ENCODE data around the gene RBM33.

The RBM33 gene

GRCh38 chr7:155647302-155647701, 2.8 kb downstream of the RBM33 start:
- in situ Hi-C loops (cut with HindIII; ENCODE audit: low sequenced_read_pairs) = no loop called here
- no peak for DNase-seq (ENCODE audit: low read depth)
- TF ChIP-seq CTCF (IDR thresholded peaks at IDR 0.05; ENCODE audit: low read depth, low read length, missing control alignments) = no peak
- no peak overlapping the region for H3K4me3 ChIP-seq (ENCODE audit: low read depth, low read length)

GRCh38 chr7:155647734-155648133, 3.3 kb downstream of the RBM33 start:
- in situ Hi-C loops (cut with HindIII; ENCODE audit: low sequenced_read_pairs) = no loop called here
- TF ChIP-seq CTCF (IDR thresholded peaks at IDR 0.05; ENCODE audit: low read depth, low read length, missing control alignments) = no peak
- H3K4me3 ChIP-seq (ENCODE audit: low read depth, low read length) = no peak overlapping the region
- no peak for DNase-seq (ENCODE audit: low read depth)

GRCh38 chr7:155648752-155649339, 4.4 kb downstream of the RBM33 start:
- no peak for TF ChIP-seq CTCF (IDR thresholded peaks at IDR 0.05; ENCODE audit: low read depth, low read length, missing control alignments)
- no peak overlapping the region for H3K4me3 ChIP-seq (ENCODE audit: low read depth, low read length)
- no peak for DNase-seq (ENCODE audit: low read depth)
- in situ Hi-C loops (cut with HindIII; ENCODE audit: low sequenced_read_pairs) = no loop called here

GRCh38 chr7:155649588-155649987, 5.1 kb downstream of the RBM33 start:
- DNase-seq (ENCODE audit: low read depth) = no peak
- in situ Hi-C loops (cut with HindIII; ENCODE audit: low sequenced_read_pairs) = no loop called here

GRCh38 chr7:155652156-155653114, 8.0 kb downstream of the RBM33 start:
- in situ Hi-C loops (cut with HindIII; ENCODE audit: low sequenced_read_pairs) = no loop called here
- no peak for DNase-seq (ENCODE audit: low read depth)
- H3K4me3 ChIP-seq (ENCODE audit: low read depth, low read length) = no peak overlapping the region
- no peak for TF ChIP-seq CTCF (IDR thresholded peaks at IDR 0.05; ENCODE audit: low read depth, low read length, missing control alignments)

More at GRCh38 chr7:155649588-155649987, 5.1 kb downstream of the RBM33 start:
- no peak overlapping the region for H3K4me3 ChIP-seq (ENCODE audit: low read depth, low read length)
- no peak for TF ChIP-seq CTCF (IDR thresholded peaks at IDR 0.05; ENCODE audit: low read depth, low read length, missing control alignments)

- no peak for DNase-seq (ENCODE audit: low read depth)
Measured at GRCh38 chr7:155653803-155654202, 9.3 kb downstream of the RBM33 start.

More at GRCh38 chr7:155653803-155654202, 9.3 kb downstream of the RBM33 start:
- H3K4me3 ChIP-seq (ENCODE audit: low read depth, low read length) = no peak overlapping the region
- in situ Hi-C loops (cut with HindIII; ENCODE audit: low sequenced_read_pairs) = no loop called here
- no peak for TF ChIP-seq CTCF (IDR thresholded peaks at IDR 0.05; ENCODE audit: low read depth, low read length, missing control alignments)
